MCF 10A (cell line): Measurements from ENCODE around the gene DLK1. TPM values are rescaled to one million over a fixed set of nuclear protein-coding genes. Genes with fewer than 3 reads are reported as not detected.

Source experiments
- BruUV-seq: library from RNA; stranded (reverse); fragments of 400-500 nt; replicated peaks from 2 replicates; lab custom pipeline; 2021; lab: Mats Ljungman, UMichigan
- CTCF ChIA-PET: fragments of 300-600 bp; sonication (Branson Sonifier 250); formaldehyde crosslinking; extraction: SDS; loops from one replicate; lab custom pipeline; 2021; ENCODE audit warnings: antibody characterized with exemption, inconsistent platforms; lab: Yijun Ruan, JAX
- POLR2A ChIA-PET: fragments of 300-600, 350-650 bp; sonication (Branson Sonifier 250); formaldehyde crosslinking; extraction: SDS; loops from one replicate; lab custom pipeline; 2020; ENCODE audit warnings: antibody characterized with exemption, inconsistent platforms; lab: Yijun Ruan, JAX
- DNase-seq: peaks from one replicate; pipeline ENCODE4 v3.0.0-alpha.2; 2018; ENCODE audit not compliant: unreplicated experiment
- H3K27ac Mint-ChIP-seq: one replicate; pipeline ENCODE4 v1.8.0; 2022; ENCODE audit warnings: mild to moderate bottlenecking, low read depth, mixed read lengths; ENCODE audit not compliant: unreplicated experiment
- H3K27me3 Mint-ChIP-seq: one replicate; pipeline ENCODE4 v1.8.0; 2022; ENCODE audit warnings: mixed read lengths; ENCODE audit not compliant: insufficient read depth, unreplicated experiment
- H3K36me3 Mint-ChIP-seq: one replicate; pipeline ENCODE4 v1.8.0; 2022; ENCODE audit warnings: mild to moderate bottlenecking, moderate library complexity, mixed read lengths; ENCODE audit not compliant: insufficient read depth, unreplicated experiment
- H3K4me1 Mint-ChIP-seq: one replicate; pipeline ENCODE4 v1.8.0; 2022; ENCODE audit warnings: mixed read lengths; ENCODE audit not compliant: insufficient read depth, unreplicated experiment
- H3K4me3 Mint-ChIP-seq: one replicate; pipeline ENCODE4 v1.8.0; 2022; ENCODE audit warnings: mild to moderate bottlenecking, moderate library complexity, mixed read lengths; ENCODE audit not compliant: unreplicated experiment
- H3K9me3 Mint-ChIP-seq: one replicate; pipeline ENCODE4 v1.8.0; 2022; ENCODE audit warnings: mixed read lengths; ENCODE audit not compliant: unreplicated experiment
- CTCF ChIP-seq: fragments of 200-600 bp; IDR thresholded peaks from one replicate; pipeline ENCODE4 v1.8.0; 2022; ENCODE audit warnings: antibody characterized with exemption, mild to moderate bottlenecking; ENCODE audit not compliant: unreplicated experiment
- intact Hi-C: fragments of 100-400 bp; cut with micrococcal nuclease; formaldehyde crosslinking; loops from 2 replicates; pipeline ENCODE4 v1.14.1; 2022
- total RNA-seq: library from RNA; stranded (reverse); gene quantifications from 2 replicates; pipeline ENCODE4 v1.2.3, GENCODE V29; 2022

DLK1 gene
- total RNA-seq, 1 experiment from 2014 or later, result not detected

- Mint-ChIP-seq H3K4me3 (no peak overlapping the region), H3K27me3 (peaks cover 36% of the 10 kb centered on the region), H3K36me3 (no peaks in the 10 kb centered on the region), H3K4me1 (no peaks in the 10 kb centered on the region), H3K27ac (no peak overlapping the region), H3K9me3 (peaks cover 15% of the 10 kb centered on the region)
- TF ChIP-seq CTCF, result no peak
- no peak for DNase-seq
- ChIA-PET CTCF (no interaction called here), POLR2A (no interaction called here)
- intact Hi-C loops, result no loop called here
- BruUV-seq, result no TSS peak
Observed at GRCh38 chr14:100767788-100768536, 41.3 kb downstream of the DLK1 start.

- Mint-ChIP-seq H3K9me3 (peaks cover 15% of the 10 kb centered on the region), H3K27me3 (peaks cover 36% of the 10 kb centered on the region), H3K27ac (no peak overlapping the region), H3K4me1 (no peaks in the 10 kb centered on the region), H3K4me3 (no peak overlapping the region), H3K36me3 (no peaks in the 10 kb centered on the region)
- intact Hi-C loops, result no loop called here
- CTCF ChIA-PET, result no interaction called here
- POLR2A ChIA-PET, result interaction anchor here (0.7 kb wide), 1 partner anchor 84 kb away, joined by 3 read pairs; no protein-coding TSS in a partner anchor
- TF ChIP-seq CTCF, result no peak
- no TSS peak for BruUV-seq
- no peak for DNase-seq
Observed at GRCh38 chr14:100769035-100769939, 42.6 kb downstream of the DLK1 start.

- intact Hi-C loops, result no loop called here
- TF ChIP-seq CTCF, result no peak
- Mint-ChIP-seq H3K27me3 (peaks cover 43% of the 10 kb centered on the region), H3K4me3 (no peak overlapping the region), H3K27ac (no peak overlapping the region), H3K4me1 (no peaks in the 10 kb centered on the region), H3K9me3 (peaks cover 15% of the 10 kb centered on the region), H3K36me3 (no peaks in the 10 kb centered on the region)
- DNase-seq, result no peak
- BruUV-seq, result no TSS peak
- ChIA-PET CTCF (interaction anchor here (0.5 kb wide), 1 partner anchor 22 kb away, joined by 7 read pairs; no protein-coding TSS in a partner anchor), POLR2A (interaction anchor here (0.7 kb wide), 1 partner anchor 83 kb away, joined by 3 read pairs; no protein-coding TSS in a partner anchor)
Observed at GRCh38 chr14:100770046-100770445, 43.4 kb downstream of the DLK1 start.

GRCh38 chr14:100770605-100771120, 44.0 kb downstream of the DLK1 start:
- H3K9me3 Mint-ChIP-seq, result peaks cover 15% of the 10 kb centered on the region
- H3K36me3 Mint-ChIP-seq, result no peaks in the 10 kb centered on the region
- POLR2A ChIA-PET, result no interaction called here
- no peaks in the 10 kb centered on the region for H3K4me1 Mint-ChIP-seq
- no peak for DNase-seq
- H3K4me3 Mint-ChIP-seq, result no peak overlapping the region
- H3K27me3 Mint-ChIP-seq, result peaks cover 47% of the 10 kb centered on the region
- TF ChIP-seq CTCF, result no peak
- CTCF ChIA-PET, result no interaction called here
- BruUV-seq, result no TSS peak
- H3K27ac Mint-ChIP-seq, result no peak overlapping the region
- intact Hi-C loops, result no loop called here
